ENCODE results near the gene TTC7B. TPM values are rescaled to one million over a fixed set of nuclear protein-coding genes. Genes with fewer than 3 reads are reported as not detected.
A peak's percentile ranks its signal among the peaks of the same experiment; 100 is the strongest.

The TTC7B gene
- total RNA-seq, 4 donors from 2014 or later = 3.3 to 18.1 (median 10.0) TPM

DNA sequence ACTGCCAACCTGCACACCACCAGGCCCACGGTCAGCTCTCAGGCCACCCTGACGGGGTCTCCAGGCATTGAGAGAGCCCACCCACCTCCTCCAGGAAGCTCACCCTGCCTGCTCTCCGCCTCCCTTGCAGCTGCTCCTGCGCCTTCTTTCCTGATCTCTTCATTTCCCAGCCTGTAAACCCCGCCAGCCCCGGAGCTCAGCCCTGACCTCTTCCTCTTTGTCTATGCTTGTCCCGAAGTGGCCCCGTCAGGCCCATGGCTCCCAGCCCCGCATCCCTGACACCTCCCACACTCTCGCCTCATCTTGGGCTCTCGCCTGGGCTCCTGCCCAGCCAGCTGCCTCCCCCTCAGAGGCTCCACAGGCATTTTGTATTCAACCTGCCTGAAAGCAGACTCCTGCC is 280.1 kb downstream of the TTC7B start:
- 36 to 40% methylated on average over 11 of the region's 11 CpGs for WGBS, 2 donors
- H3K4me1 ChIP-seq = peaks cover 12 to 26% (median 14%) of the 10 kb centered on the region in 3 donors
- intact Hi-C loops (cut with DNase I) = no loop called here
- DNase-seq = no peak
- H3K9me3 ChIP-seq = no peaks in the 10 kb centered on the region
- H3K27me3 ChIP-seq = no peaks in the 10 kb centered on the region
- H3K27ac ChIP-seq = peak overlapping the region in 1 of 4 donors; percentile 33
- TF ChIP-seq POLR2A (IDR thresholded peaks at IDR 0.05) = no peak
- TF ChIP-seq CTCF (IDR thresholded peaks at IDR 0.05) = no peak
- peaks cover 0 to 12% (median 0%) of the 10 kb centered on the region in 3 donors for H3K36me3 ChIP-seq
- no peak overlapping the region for H3K4me3 ChIP-seq

GRCh38 chr14:90535556-90536090 is 280.6 kb downstream of the TTC7B start:
- Histone ChIP-seq H3K27ac (no peak overlapping the region), H3K4me3 (no peak overlapping the region), H3K36me3 (peaks cover 0 to 12% (median 0%) of the 10 kb centered on the region in 3 donors), H3K27me3 (no peaks in the 10 kb centered on the region), H3K4me1 (peaks cover 12 to 26% (median 14%) of the 10 kb centered on the region in 3 donors), H3K9me3 (no peaks in the 10 kb centered on the region)
- TF ChIP-seq CTCF (IDR thresholded peaks at IDR 0.05) (no peak), POLR2A (IDR thresholded peaks at IDR 0.05) (no peak)
- 70 to 86% methylated on average over 8 to 12 of the region's 14 CpGs for WGBS, 2 donors
- DNase-seq = no peak
- intact Hi-C loops (cut with DNase I) = no loop called here

GRCh38 chr14:90534838-90535555 is 281.2 kb downstream of the TTC7B start:
- no peaks in the 10 kb centered on the region for H3K27me3 ChIP-seq
- peaks cover 0 to 11% (median 0%) of the 10 kb centered on the region in 3 donors for H3K36me3 ChIP-seq
- intact Hi-C loops (cut with DNase I) = no loop called here
- no peak overlapping the region for H3K27ac ChIP-seq
- no peak for TF ChIP-seq POLR2A (IDR thresholded peaks at IDR 0.05)
- TF ChIP-seq CTCF (IDR thresholded peaks at IDR 0.05) = no peak
- no peaks in the 10 kb centered on the region for H3K9me3 ChIP-seq
- peaks cover 12 to 26% (median 14%) of the 10 kb centered on the region in 3 donors for H3K4me1 ChIP-seq
- 87% methylated on average over 11 of the region's 17 CpGs; no CpG with 5 or more reads in 1 of the 2 donors for WGBS, 2 donors
- H3K4me3 ChIP-seq = no peak overlapping the region
- no peak for DNase-seq

DNA sequence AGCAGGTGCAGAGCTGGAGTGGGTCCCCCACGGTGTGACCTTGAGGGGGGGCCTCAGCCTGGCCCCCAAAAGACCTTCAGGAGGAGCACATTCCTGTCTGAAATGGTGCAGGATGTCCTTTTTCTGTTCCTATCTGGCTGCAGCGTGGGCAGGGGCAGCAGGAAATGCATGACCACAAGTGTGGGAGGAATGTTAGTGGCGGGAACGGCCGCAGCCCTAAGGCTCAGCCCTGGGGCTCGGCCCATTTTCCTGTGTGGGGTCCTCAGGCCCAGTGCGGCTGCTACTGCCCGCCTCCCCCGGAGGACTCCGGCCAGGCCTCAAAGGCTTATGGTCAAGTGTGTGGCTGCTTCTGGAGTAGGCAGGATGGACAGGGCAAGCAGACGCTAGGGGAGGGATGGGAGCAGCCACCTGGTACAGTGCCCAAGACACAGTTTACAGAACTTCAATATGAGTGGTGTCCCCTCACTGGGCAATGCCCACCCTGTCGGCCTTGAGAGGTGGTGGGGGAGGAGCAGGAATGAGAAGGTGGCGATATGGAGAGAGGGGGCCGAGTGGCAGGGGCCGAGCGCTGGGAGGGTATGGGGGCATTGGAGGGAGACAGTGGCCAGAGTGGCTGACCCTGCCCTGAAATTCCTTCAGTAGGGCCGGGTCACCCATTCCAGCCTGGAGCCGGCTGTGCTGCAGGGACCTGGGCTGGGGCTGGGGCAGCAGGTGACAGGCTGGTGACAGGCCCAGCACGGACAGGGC is 282.0 kb downstream of the TTC7B start:
- Histone ChIP-seq H3K9me3 (no peaks in the 10 kb centered on the region), H3K4me3 (no peak overlapping the region), H3K27me3 (no peaks in the 10 kb centered on the region), H3K36me3 (peaks cover 0 to 3% (median 0%) of the 10 kb centered on the region in 3 donors), H3K4me1 (peaks cover 12 to 26% (median 14%) of the 10 kb centered on the region in 3 donors), H3K27ac (no peak overlapping the region)
- intact Hi-C loops (cut with DNase I) = no loop called here
- WGBS, 2 donors = 60 to 97% methylated on average over 2 to 7 of the region's 19 CpGs
- no peak for DNase-seq
- TF ChIP-seq CTCF (IDR thresholded peaks at IDR 0.05) = no peak
- no peak for TF ChIP-seq POLR2A (IDR thresholded peaks at IDR 0.05)

- intact Hi-C loops (cut with DNase I) = no loop called here
- Histone ChIP-seq H3K4me3 (no peak overlapping the region), H3K27ac (no peak overlapping the region), H3K27me3 (no peaks in the 10 kb centered on the region), H3K4me1 (peaks cover 12 to 26% (median 14%) of the 10 kb centered on the region in 3 donors), H3K36me3 (no peaks in the 10 kb centered on the region), H3K9me3 (no peaks in the 10 kb centered on the region)
- WGBS, 2 donors = 64% methylated on average over 3 of the region's 6 CpGs; no CpG with 5 or more reads in 1 of the 2 donors
- TF ChIP-seq POLR2A (IDR thresholded peaks at IDR 0.05) (no peak), CTCF (IDR thresholded peaks at IDR 0.05) (no peak)
- DNase-seq = no peak
Observed at GRCh38 chr14:90533591-90534021, 282.6 kb downstream of the TTC7B start.

Measured in esophagus squamous epithelium (tissue), 5 donors.